ENCODE results near the gene PRMT2.
"Not testable (repeated sequence)": the region's sequence is repeated elsewhere in the genome, so short reads cannot be mapped to it uniquely, and the experiment has no call there.

PRMT2 gene

GRCh38 chr21:46675595-46676280, 40.3 kb downstream of the PRMT2 start:
- DNase-seq: no peak

GRCh38 chr21:46676542-46676941, 41.1 kb downstream of the PRMT2 start:
- DNase-seq: not testable (repeated sequence)

- not testable (repeated sequence) for DNase-seq
Measured at GRCh38 chr21:46681593-46681992, 46.1 kb downstream of the PRMT2 start.

GRCh38 chr21:46698652-46699051, 63.2 kb downstream of the PRMT2 start:
- DNase-seq: not testable (repeated sequence)

GRCh38 chr21:46699104-46699503, 63.6 kb downstream of the PRMT2 start:
- DNase-seq: not testable (repeated sequence)

All from activated CD4-positive, alpha-beta T cell treated with anti-CD3 and anti-CD28 coated beads, Interleukin-2, amount 50 U/mL, for 4 hours (primary cell).